DMS79 treated with DMSO at 0.1 percent for 48 hours (cell line): ENCODE data around the gene PKNOX2.

Source experiments
- DNase-seq: peaks from one replicate; lab custom pipeline; 2025; lab: John Stamatoyannopoulos, UW

Gene PKNOX2

GRCh38 chr11:125154378-125155099, 10.0 kb upstream of the PKNOX2 start:
- no peak for DNase-seq

GRCh38 chr11:125155100-125155444, 9.5 kb upstream of the PKNOX2 start:
- DNase-seq, result no peak

- DNase-seq, result no peak
Measured at GRCh38 chr11:125155767-125156166, 8.8 kb upstream of the PKNOX2 start.

- DNase-seq, result no peak
Measured at GRCh38 chr11:125156346-125157117, 8.0 kb upstream of the PKNOX2 start.

- DNase-seq, result no peak
Measured at GRCh38 chr11:125157118-125157733, 7.3 kb upstream of the PKNOX2 start.

GRCh38 chr11:125157953-125158680, 6.4 kb upstream of the PKNOX2 start:
- no peak for DNase-seq

- DNase-seq, result no peak
Measured at GRCh38 chr11:125162743-125163142, 1.8 kb upstream of the PKNOX2 start.

GRCh38 chr11:125163431-125164063, 1.0 kb upstream of the PKNOX2 start:
- no peak for DNase-seq

GRCh38 chr11:125164091-125164421, 495 bp upstream of the PKNOX2 start:
- no peak for DNase-seq

GRCh38 chr11:125165111-125165842, 726 bp downstream of the PKNOX2 start:
- peak; percentile 60 for DNase-seq

- DNase-seq, result no peak
Measured at GRCh38 chr11:125165843-125166763, 1.6 kb downstream of the PKNOX2 start.

GRCh38 chr11:125166764-125167291, 2.3 kb downstream of the PKNOX2 start:
- DNase-seq, result no peak

- DNase-seq, result no peak
Measured at GRCh38 chr11:125167292-125167953, 2.9 kb downstream of the PKNOX2 start.

GRCh38 chr11:125167954-125168835, 3.6 kb downstream of the PKNOX2 start:
- DNase-seq, result no peak

- DNase-seq, result no peak
Measured at GRCh38 chr11:125168918-125169456, 4.4 kb downstream of the PKNOX2 start.

GRCh38 chr11:125170001-125170509, 5.5 kb downstream of the PKNOX2 start:
- no peak for DNase-seq

- no peak for DNase-seq
Measured at GRCh38 chr11:125170510-125171031, 6.0 kb downstream of the PKNOX2 start.

- no peak for DNase-seq
Measured at GRCh38 chr11:125171974-125172373, 7.4 kb downstream of the PKNOX2 start.
